HUES48 (cell line): ENCODE data around the gene SURF1.
"Not testable (repeated sequence)": the region's sequence is repeated elsewhere in the genome, so short reads cannot be mapped to it uniquely, and the experiment has no call there.

Experiments
- H3K27ac ChIP-seq: one replicate; pipeline ENCODE4 v1.7.0; 2013; ENCODE audit warnings: low read depth, low read length, inconsistent platforms
- H3K27me3 ChIP-seq: 2 replicates; pipeline ENCODE4 v1.6.1; 2013; ENCODE audit warnings: mild to moderate bottlenecking, low read length; ENCODE audit not compliant: control insufficient read depth, insufficient read depth
- H3K36me3 ChIP-seq: 2 replicates; pipeline ENCODE4 v1.6.1; 2013; ENCODE audit warnings: low read length; ENCODE audit not compliant: control insufficient read depth, insufficient read depth
- H3K4me1 ChIP-seq: 2 replicates; pipeline ENCODE4 v1.6.1; 2013; ENCODE audit warnings: mild to moderate bottlenecking, low read length; ENCODE audit not compliant: control insufficient read depth, insufficient read depth
- H3K4me3 ChIP-seq: 2 replicates; pipeline ENCODE4 v1.5.1; 2013; ENCODE audit warnings: mild to moderate bottlenecking, low read depth, low read length
- H3K9ac ChIP-seq: 2 replicates; pipeline ENCODE4 v1.6.1; 2013; ENCODE audit warnings: mild to moderate bottlenecking, low read depth, low read length, moderate library complexity
- H3K9me3 ChIP-seq: 2 replicates; pipeline ENCODE4 v1.6.1; 2013; ENCODE audit warnings: low read length; ENCODE audit not compliant: control insufficient read depth, insufficient read depth

SURF1 gene

GRCh38 chr9:133394687-133395271 is 38.5 kb upstream of the SURF1 start:
- peaks cover 5% of the 10 kb centered on the region for H3K27me3 ChIP-seq
- no peaks in the 10 kb centered on the region for H3K9me3 ChIP-seq
- no peak overlapping the region for H3K27ac ChIP-seq
- H3K4me1 ChIP-seq: no peaks in the 10 kb centered on the region
- H3K4me3 ChIP-seq: no peak overlapping the region
- no peaks in the 10 kb centered on the region for H3K36me3 ChIP-seq
- no peak overlapping the region for H3K9ac ChIP-seq

- H3K4me3 ChIP-seq: no peak overlapping the region
- H3K4me1 ChIP-seq: no peaks in the 10 kb centered on the region
- no peak overlapping the region for H3K9ac ChIP-seq
- H3K9me3 ChIP-seq: no peaks in the 10 kb centered on the region
- H3K36me3 ChIP-seq: no peaks in the 10 kb centered on the region
- peaks cover 5% of the 10 kb centered on the region for H3K27me3 ChIP-seq
- H3K27ac ChIP-seq: no peak overlapping the region
Measured at GRCh38 chr9:133393399-133393798, 37.1 kb upstream of the SURF1 start.

- not testable (repeated sequence) for H3K27me3 ChIP-seq, H3K36me3 ChIP-seq, H3K9me3 ChIP-seq, H3K4me1 ChIP-seq, H3K27ac ChIP-seq, H3K4me3 ChIP-seq, H3K9ac ChIP-seq
Measured at GRCh38 chr9:133392308-133392707, 36.0 kb upstream of the SURF1 start.

GRCh38 chr9:133391449-133391848 is 35.2 kb upstream of the SURF1 start:
- not testable (repeated sequence) for H3K4me3 ChIP-seq, H3K9ac ChIP-seq, H3K27me3 ChIP-seq, H3K27ac ChIP-seq, H3K4me1 ChIP-seq, H3K9me3 ChIP-seq, H3K36me3 ChIP-seq

GRCh38 chr9:133390713-133391112 is 34.4 kb upstream of the SURF1 start:
- Histone ChIP-seq H3K4me3 (no peak overlapping the region), H3K4me1 (no peaks in the 10 kb centered on the region), H3K27me3 (no peaks in the 10 kb centered on the region; the same call in 1 of the 2 replicates), H3K9ac (no peak overlapping the region), H3K9me3 (no peaks in the 10 kb centered on the region), H3K27ac (no peak overlapping the region), H3K36me3 (no peaks in the 10 kb centered on the region)

- no peaks in the 10 kb centered on the region for H3K9me3 ChIP-seq
- no peak overlapping the region for H3K9ac ChIP-seq
- no peak overlapping the region for H3K4me3 ChIP-seq
- H3K27ac ChIP-seq: no peak overlapping the region
- H3K4me1 ChIP-seq: no peaks in the 10 kb centered on the region
- H3K36me3 ChIP-seq: no peaks in the 10 kb centered on the region
- no peaks in the 10 kb centered on the region; the same call in 1 of the 2 replicates for H3K27me3 ChIP-seq
Measured at GRCh38 chr9:133389562-133389961, 33.3 kb upstream of the SURF1 start.

GRCh38 chr9:133389025-133389557 is 32.8 kb upstream of the SURF1 start:
- no peak overlapping the region for H3K9ac ChIP-seq
- no peak overlapping the region for H3K4me3 ChIP-seq
- no peaks in the 10 kb centered on the region; the same call in 1 of the 2 replicates for H3K27me3 ChIP-seq
- no peaks in the 10 kb centered on the region for H3K36me3 ChIP-seq
- no peak overlapping the region for H3K27ac ChIP-seq
- H3K4me1 ChIP-seq: no peaks in the 10 kb centered on the region
- no peaks in the 10 kb centered on the region for H3K9me3 ChIP-seq

GRCh38 chr9:133387680-133388079 is 31.4 kb upstream of the SURF1 start:
- Histone ChIP-seq H3K36me3 (no peaks in the 10 kb centered on the region), H3K4me3 (no peak overlapping the region), H3K9me3 (peaks cover 3% of the 10 kb centered on the region; the same call in 1 of the 2 replicates), H3K27ac (no peak overlapping the region), H3K27me3 (no peaks in the 10 kb centered on the region), H3K4me1 (no peaks in the 10 kb centered on the region), H3K9ac (no peak overlapping the region)

GRCh38 chr9:133386338-133386737 is 30.1 kb upstream of the SURF1 start:
- no peak overlapping the region for H3K27ac ChIP-seq
- no peak overlapping the region for H3K4me3 ChIP-seq
- H3K27me3 ChIP-seq: no peaks in the 10 kb centered on the region
- H3K9me3 ChIP-seq: peaks cover 3% of the 10 kb centered on the region; the same call in 1 of the 2 replicates
- H3K9ac ChIP-seq: no peak overlapping the region
- H3K4me1 ChIP-seq: no peaks in the 10 kb centered on the region
- H3K36me3 ChIP-seq: no peaks in the 10 kb centered on the region

- Histone ChIP-seq H3K27me3 (no peaks in the 10 kb centered on the region), H3K27ac (no peak overlapping the region), H3K9me3 (peaks cover 3% of the 10 kb centered on the region; the same call in 1 of the 2 replicates), H3K36me3 (no peaks in the 10 kb centered on the region), H3K9ac (no peak overlapping the region), H3K4me3 (no peak overlapping the region), H3K4me1 (no peaks in the 10 kb centered on the region)
Measured at GRCh38 chr9:133385452-133385851, 29.2 kb upstream of the SURF1 start.

- Histone ChIP-seq H3K36me3 (no peaks in the 10 kb centered on the region), H3K27ac (no peak overlapping the region), H3K9me3 (peaks cover 3% of the 10 kb centered on the region; the same call in 1 of the 2 replicates), H3K4me1 (no peaks in the 10 kb centered on the region), H3K9ac (no peak overlapping the region), H3K4me3 (no peak overlapping the region), H3K27me3 (no peaks in the 10 kb centered on the region)
Measured at GRCh38 chr9:133384736-133385321, 28.5 kb upstream of the SURF1 start.
